ENCODE results near the gene CHRNA7.

DNA sequence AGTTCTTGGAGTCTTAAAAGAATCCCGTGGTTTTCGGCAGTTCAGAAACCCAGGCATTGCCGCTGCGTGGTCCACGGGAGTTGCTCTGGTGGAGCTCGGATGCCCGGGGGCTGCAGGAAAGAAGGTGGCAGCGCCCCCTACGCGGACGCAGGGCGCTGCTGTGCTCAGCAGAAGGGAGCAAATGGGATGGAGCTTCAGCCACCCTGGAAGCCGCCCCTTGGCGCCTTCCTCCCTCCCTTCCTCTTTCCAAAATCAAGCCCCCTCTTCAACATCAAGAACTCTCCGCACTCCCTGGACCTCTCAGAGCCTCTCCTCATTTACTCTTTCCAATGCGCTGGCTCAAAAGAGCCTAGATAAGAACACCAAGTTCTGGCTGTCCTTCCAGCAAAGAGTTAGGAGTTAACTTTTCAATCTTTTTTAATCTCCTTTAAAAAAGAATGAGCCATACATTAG lies 880 bp upstream of the CHRNA7 start:
- TF ChIP-seq, protein P1, sequence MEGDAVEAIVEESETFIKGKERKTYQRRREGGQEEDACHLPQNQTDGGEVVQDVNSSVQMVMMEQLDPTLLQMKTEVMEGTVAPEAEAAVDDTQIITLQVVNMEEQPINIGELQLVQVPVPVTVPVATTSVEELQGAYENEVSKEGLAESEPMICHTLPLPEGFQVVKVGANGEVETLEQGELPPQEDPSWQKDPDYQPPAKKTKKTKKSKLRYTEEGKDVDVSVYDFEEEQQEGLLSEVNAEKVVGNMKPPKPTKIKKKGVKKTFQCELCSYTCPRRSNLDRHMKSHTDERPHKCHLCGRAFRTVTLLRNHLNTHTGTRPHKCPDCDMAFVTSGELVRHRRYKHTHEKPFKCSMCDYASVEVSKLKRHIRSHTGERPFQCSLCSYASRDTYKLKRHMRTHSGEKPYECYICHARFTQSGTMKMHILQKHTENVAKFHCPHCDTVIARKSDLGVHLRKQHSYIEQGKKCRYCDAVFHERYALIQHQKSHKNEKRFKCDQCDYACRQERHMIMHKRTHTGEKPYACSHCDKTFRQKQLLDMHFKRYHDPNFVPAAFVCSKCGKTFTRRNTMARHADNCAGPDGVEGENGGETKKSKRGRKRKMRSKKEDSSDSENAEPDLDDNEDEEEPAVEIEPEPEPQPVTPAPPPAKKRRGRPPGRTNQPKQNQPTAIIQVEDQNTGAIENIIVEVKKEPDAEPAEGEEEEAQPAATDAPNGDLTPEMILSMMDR (IDR thresholded peaks at IDR 0.05; ENCODE audit: low read length) = no peak; the same call in 1 of the 2 replicates
- TF ChIP-seq EZH2 (IDR thresholded peaks at IDR 0.05; ENCODE audit: borderline replicate concordance, low read length) = no peak

Data from OCI-LY1 (cell line).